Tibial nerve (tissue), 4 donors: ENCODE results near the gene TP53INP2. TPM values are rescaled to one million over a fixed set of nuclear protein-coding genes. Genes with fewer than 3 reads are reported as not detected.

Experiments used
- DNase-seq, 2 donors: peaks; one replicate each; pipeline ENCODE4 v3.0.0-alpha.2; 2019; ENCODE audit warnings: low spot score in 2 of 2
- H3K27ac ChIP-seq, 4 donors: fragments of 200-600 bp; sonication (generic) in 3 of 4; one replicate each; pipeline ENCODE4 v1.5.1; 2017 to 2019; ENCODE audit warnings: mild to moderate bottlenecking in 1 of 4
- H3K27me3 ChIP-seq, 2 donors: fragments of 200-600 bp; sonication (generic) in 1 of 2; one replicate each; pipeline versions ENCODE4 v1.5.1 to v1.6.0; 2017 to 2019
- H3K36me3 ChIP-seq, 3 donors: fragments of 200-600 bp; sonication (generic); one replicate each; pipeline ENCODE4 v1.5.1; 2018 to 2019
- H3K4me1 ChIP-seq, 4 donors: fragments of 200-600 bp; sonication (generic) in 3 of 4; one replicate each; pipeline ENCODE4 v1.5.1; 2017 to 2019
- H3K4me3 ChIP-seq, 4 donors: fragments of 200-600 bp; sonication (generic) in 3 of 4; one replicate each; pipeline ENCODE4 v1.5.1; 2017 to 2019; ENCODE audit warnings: mild to moderate bottlenecking in 1 of 4, moderate library complexity in 1 of 4
- H3K9me3 ChIP-seq, 4 donors: fragments of 200-600 bp; sonication (generic) in 3 of 4; one replicate each; pipeline ENCODE4 v1.5.1; 2017 to 2019
- EP300 ChIP-seq, 2 donors: sonication (generic); formaldehyde crosslinking; IDR thresholded peaks; one replicate each; pipeline ENCODE4 v1.6.1; 2017; ENCODE audit warnings: antibody characterized with exemption in 2 of 2, mild to moderate bottlenecking in 1 of 2
- POLR2A ChIP-seq, 2 donors: fragments of 450-650 bp; IDR thresholded peaks; one replicate each; pipeline ENCODE4 v1.6.1; 2017; ENCODE audit warnings: antibody characterized with exemption in 2 of 2, mild to moderate bottlenecking in 2 of 2, moderate library complexity in 2 of 2
- WGBS, 2 donors: methylation state at CpG; one replicate each; pipeline ENCODE4 v1.1.5; 2018; 5-methylcytosine and 5-hydroxymethylcytosine counted together
- total RNA-seq, 4 donors: library from RNA; depleted of rRNA; stranded (reverse); fragments of >200 nt; gene quantifications; one replicate each; pipeline ENCODE4 v1.1.0, GENCODE V29; 2016
- TF ChIP-seq, protein P1 (sequence below), 5 experiments: fragments of 200-600 bp in 3 of 5; fragments of 450-650 bp in 2 of 5; sonication (generic) in 3 of 5; IDR thresholded peaks; one replicate each; pipeline ENCODE4 v1.5.1; 2016 to 2019; ENCODE audit warnings: antibody characterized with exemption in 5 of 5, mild to moderate bottlenecking in 3 of 5, moderate library complexity in 2 of 5

Gene TP53INP2
- total RNA-seq, 4 donors from 2014 or later = 11.9 to 19.5 (median 18.1) TPM

- Histone ChIP-seq H3K4me1 (peaks cover 0 to 22% (median 11%) of the 10 kb centered on the region in 4 donors), H3K27ac (no peak overlapping the region), H3K27me3 (no peaks in the 10 kb centered on the region), H3K4me3 (no peak overlapping the region), H3K9me3 (peaks cover 0 to 7% (median 0%) of the 10 kb centered on the region in 4 donors), H3K36me3 (no peaks in the 10 kb centered on the region)
- 94% methylated on average over 5 of the region's 5 CpGs for WGBS, 2 donors
- TF ChIP-seq, protein P1, sequence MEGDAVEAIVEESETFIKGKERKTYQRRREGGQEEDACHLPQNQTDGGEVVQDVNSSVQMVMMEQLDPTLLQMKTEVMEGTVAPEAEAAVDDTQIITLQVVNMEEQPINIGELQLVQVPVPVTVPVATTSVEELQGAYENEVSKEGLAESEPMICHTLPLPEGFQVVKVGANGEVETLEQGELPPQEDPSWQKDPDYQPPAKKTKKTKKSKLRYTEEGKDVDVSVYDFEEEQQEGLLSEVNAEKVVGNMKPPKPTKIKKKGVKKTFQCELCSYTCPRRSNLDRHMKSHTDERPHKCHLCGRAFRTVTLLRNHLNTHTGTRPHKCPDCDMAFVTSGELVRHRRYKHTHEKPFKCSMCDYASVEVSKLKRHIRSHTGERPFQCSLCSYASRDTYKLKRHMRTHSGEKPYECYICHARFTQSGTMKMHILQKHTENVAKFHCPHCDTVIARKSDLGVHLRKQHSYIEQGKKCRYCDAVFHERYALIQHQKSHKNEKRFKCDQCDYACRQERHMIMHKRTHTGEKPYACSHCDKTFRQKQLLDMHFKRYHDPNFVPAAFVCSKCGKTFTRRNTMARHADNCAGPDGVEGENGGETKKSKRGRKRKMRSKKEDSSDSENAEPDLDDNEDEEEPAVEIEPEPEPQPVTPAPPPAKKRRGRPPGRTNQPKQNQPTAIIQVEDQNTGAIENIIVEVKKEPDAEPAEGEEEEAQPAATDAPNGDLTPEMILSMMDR (IDR thresholded peaks at IDR 0.05) = no peak
- TF ChIP-seq POLR2A (IDR thresholded peaks at IDR 0.05) (no peak), EP300 (IDR thresholded peaks at IDR 0.05) (no peak)
- DNase-seq = no peak
Measured at GRCh38 chr20:34673412-34673811, 30.7 kb upstream of the TP53INP2 start.

DNA sequence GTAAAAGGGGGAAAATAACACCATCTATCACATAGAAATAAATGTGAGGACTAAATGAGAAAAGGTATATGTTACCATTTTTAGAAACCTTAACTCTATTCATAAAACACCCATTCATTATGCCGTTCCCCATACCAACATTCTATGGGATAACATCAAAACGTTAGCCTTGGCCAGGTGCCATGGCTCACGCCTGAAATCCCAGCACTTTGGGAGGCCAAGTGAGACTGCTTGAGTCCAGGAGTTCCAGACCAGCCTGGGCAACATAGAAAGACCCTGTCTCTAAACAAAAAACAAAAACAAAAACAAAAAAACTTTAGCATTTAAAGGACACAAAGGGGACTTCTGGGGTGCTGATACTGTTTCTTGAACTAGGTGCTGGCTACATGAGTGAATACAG is 28.6 kb upstream of the TP53INP2 start:
- H3K4me1 ChIP-seq = peaks cover 0 to 22% (median 11%) of the 10 kb centered on the region in 4 donors
- H3K36me3 ChIP-seq = no peaks in the 10 kb centered on the region
- WGBS, 2 donors = 14 to 17% methylated on average over 3 of the region's 3 CpGs
- H3K9me3 ChIP-seq = no peaks in the 10 kb centered on the region
- H3K4me3 ChIP-seq = no peak overlapping the region
- H3K27me3 ChIP-seq = no peaks in the 10 kb centered on the region
- no peak for DNase-seq
- H3K27ac ChIP-seq = no peak overlapping the region
- TF ChIP-seq, protein P1 (IDR thresholded peaks at IDR 0.05) = no peak
- no peak for TF ChIP-seq EP300 (IDR thresholded peaks at IDR 0.05)
- TF ChIP-seq POLR2A (IDR thresholded peaks at IDR 0.05) = no peak

- H3K36me3 ChIP-seq = no peaks in the 10 kb centered on the region
- no peak for DNase-seq
- H3K27me3 ChIP-seq = no peaks in the 10 kb centered on the region
- H3K27ac ChIP-seq = peak overlapping the region; percentile 34 to 89 (median 86)
- WGBS, 2 donors = 1% methylated on average over 14 of the region's 14 CpGs
- TF ChIP-seq POLR2A (IDR thresholded peaks at IDR 0.05) (no peak), EP300 (IDR thresholded peaks at IDR 0.05) (no peak)
- TF ChIP-seq, protein P1 (IDR thresholded peaks at IDR 0.05) = no peak
- H3K9me3 ChIP-seq = no peaks in the 10 kb centered on the region
- peak overlapping the region; percentile 59 to 92 (median 80) for H3K4me3 ChIP-seq
- H3K4me1 ChIP-seq = peaks cover 0 to 22% (median 11%) of the 10 kb centered on the region in 4 donors
Measured at GRCh38 chr20:34675993-34676641, 28.0 kb upstream of the TP53INP2 start.

DNA sequence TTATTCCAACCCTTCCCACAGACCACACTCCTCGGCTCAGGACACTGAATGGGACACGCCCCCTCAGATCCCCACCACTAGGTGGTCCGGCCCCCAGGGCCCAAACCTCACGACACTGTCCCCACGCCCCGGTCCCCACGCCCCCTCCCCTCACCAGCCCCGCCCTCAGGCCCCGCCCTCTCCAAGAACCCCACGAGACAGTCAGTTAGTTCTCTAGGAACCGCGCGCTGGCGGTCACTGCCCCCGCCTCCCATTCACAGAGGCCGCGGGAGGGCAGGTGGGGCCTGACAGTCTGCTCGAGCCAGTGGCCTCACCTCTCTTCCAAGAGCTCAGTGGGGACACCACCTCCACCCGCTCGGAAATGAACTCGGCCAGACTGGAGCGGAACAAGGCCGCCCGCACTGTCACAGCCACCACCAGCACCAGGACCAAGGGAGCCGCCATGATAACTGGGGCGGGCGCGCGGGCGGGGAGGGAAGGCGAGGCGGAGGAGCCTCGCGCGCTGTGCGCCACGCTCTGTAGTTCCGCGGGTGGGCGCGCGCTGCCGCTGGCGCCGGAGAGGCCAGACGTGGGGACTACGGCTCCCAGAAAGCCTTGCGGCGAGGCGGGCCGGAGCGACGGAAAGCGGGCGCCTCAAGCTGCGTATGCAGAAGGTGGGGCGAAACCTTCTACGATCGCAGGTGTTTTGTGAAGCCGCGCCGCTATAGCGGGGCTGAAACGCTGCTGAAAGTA is 27.3 kb upstream of the TP53INP2 start, which contains the start of gene PIGU:
Gene PIGU (minus strand): TSS at position 451 of the 732 bp plus-strand sequence. CDS start 7 bp downstream, at position 444.
- H3K4me3 ChIP-seq = peak within 1 kb of the TSS; percentile 59 to 92 (median 80)
- TF ChIP-seq, protein P1 (IDR thresholded peaks at IDR 0.05) = peak in 4 of 5 experiments; percentile 34 to 67 (median 54)
- TF ChIP-seq POLR2A (IDR thresholded peaks at IDR 0.05) (peak; percentile 42 to 65), EP300 (IDR thresholded peaks at IDR 0.05) (peak; percentile 73 to 91)
- H3K36me3 ChIP-seq = no peaks in the 10 kb centered on the region
- DNase-seq = peak; percentile 85
- peak within 1 kb of the TSS; percentile 34 to 89 (median 86) for H3K27ac ChIP-seq
- H3K27me3 ChIP-seq = no peaks in the 10 kb centered on the region
- H3K9me3 ChIP-seq = no peaks in the 10 kb centered on the region
- 1% methylated on average over 48 to 53 of the region's 64 CpGs for WGBS, 2 donors
- peaks cover 0 to 22% (median 11%) of the 10 kb centered on the region in 4 donors for H3K4me1 ChIP-seq
